ENCODE measurements around the gene ANKMY1.

- TF ChIP-seq CTCF (IDR thresholded peaks at IDR 0.05) (no peak), EP300 (IDR thresholded peaks at IDR 0.05) (no peak)
Measured at GRCh38 chr2:240538031-240538780, 19.6 kb downstream of the ANKMY1 start.
